GM23248 (cell line): ENCODE measurements around the gene ZNF581.

ENCODE experiments used
- EZH2 ChIP-seq: fragments of 200-600 bp; sonication (generic); IDR thresholded peaks from 2 replicates; pipeline ENCODE4 v1.6.1; 2018; ENCODE audit warnings: antibody characterized with exemption, mild to moderate bottlenecking; ENCODE audit not compliant: insufficient read depth, poor library complexity, severe bottlenecking
- EZH2phosphoT487 ChIP-seq: fragments of 200-600 bp; sonication (generic); IDR thresholded peaks from 2 replicates; pipeline ENCODE4 v1.6.1; 2018; ENCODE audit warnings: antibody characterized with exemption, moderate library complexity, mild to moderate bottlenecking, low read depth; ENCODE audit not compliant: insufficient read depth

DNA sequence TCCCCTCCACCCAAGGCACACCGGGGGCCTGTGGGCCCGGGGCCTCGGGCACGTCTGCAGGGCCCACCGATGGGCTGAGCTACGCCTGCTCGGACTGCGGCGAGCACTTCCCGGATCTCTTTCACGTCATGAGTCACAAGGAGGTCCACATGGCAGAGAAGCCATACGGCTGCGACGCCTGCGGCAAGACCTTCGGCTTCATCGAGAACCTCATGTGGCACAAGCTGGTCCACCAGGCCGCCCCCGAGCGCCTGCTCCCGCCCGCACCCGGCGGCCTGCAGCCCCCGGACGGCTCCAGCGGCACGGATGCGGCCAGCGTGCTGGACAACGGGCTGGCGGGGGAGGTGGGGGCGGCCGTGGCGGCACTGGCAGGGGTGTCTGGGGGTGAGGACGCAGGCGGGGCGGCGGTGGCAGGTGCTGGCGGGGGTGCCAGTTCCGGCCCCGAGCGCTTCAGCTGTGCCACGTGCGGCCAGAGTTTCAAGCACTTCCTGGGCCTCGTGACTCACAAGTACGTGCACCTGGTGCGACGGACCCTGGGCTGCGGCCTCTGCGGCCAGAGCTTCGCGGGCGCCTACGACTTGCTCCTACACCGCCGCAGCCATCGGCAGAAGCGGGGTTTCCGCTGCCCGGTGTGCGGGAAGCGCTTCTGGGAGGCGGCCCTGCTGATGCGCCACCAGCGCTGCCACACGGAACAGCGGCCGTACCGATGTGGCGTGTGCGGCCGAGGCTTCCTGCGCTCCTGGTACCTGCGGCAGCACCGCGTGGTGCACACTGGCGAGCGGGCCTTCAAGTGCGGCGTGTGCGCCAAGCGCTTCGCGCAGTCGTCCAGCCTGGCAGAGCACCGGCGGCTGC is 27.7 kb upstream of the ZNF581 start:
- no peak for TF ChIP-seq EZH2phosphoT487
- TF ChIP-seq EZH2 = no peak
